ENCODE results near the gene KCNH8.

Gene KCNH8

GRCh38 chr3:19331931-19332330 lies 183.6 kb downstream of the KCNH8 start:
- H3K36me3 ChIP-seq (replicated peaks; ENCODE audit: low read depth, low read length) = no peaks in the 10 kb centered on the region
- peak overlapping the region; percentile 46 for H3K27ac ChIP-seq (ENCODE audit: low read length)
- no peak for TF ChIP-seq CTCF (IDR thresholded peaks at IDR 0.05; ENCODE audit: low read depth, low read length)
- no peaks in the 10 kb centered on the region for H3K9me3 ChIP-seq (ENCODE audit: insufficient read depth, low read length)
- no peak overlapping the region for H3K4me3 ChIP-seq (ENCODE audit: low read length)
- no peak overlapping the region for H3K9ac ChIP-seq (ENCODE audit: low read length)
- H2AFZ ChIP-seq (ENCODE audit: low read depth, low read length) = no peak overlapping the region
- H3K4me2 ChIP-seq (ENCODE audit: low read length) = peak overlapping the region; percentile 37
- H3K4me1 ChIP-seq (ENCODE audit: low read length) = peaks cover 34% of the 10 kb centered on the region
- no peaks in the 10 kb centered on the region for H3K79me2 ChIP-seq (ENCODE audit: low read length)
- no peaks in the 10 kb centered on the region for H3K27me3 ChIP-seq (ENCODE audit: low read depth, low read length)
- H4K20me1 ChIP-seq (ENCODE audit: insufficient read depth, low read length) = no peaks in the 10 kb centered on the region

GRCh38 chr3:19334120-19334519 lies 185.8 kb downstream of the KCNH8 start:
- Histone ChIP-seq H3K27me3 (ENCODE audit: low read depth, low read length) (no peaks in the 10 kb centered on the region), H4K20me1 (ENCODE audit: insufficient read depth, low read length) (no peaks in the 10 kb centered on the region), H2AFZ (ENCODE audit: low read depth, low read length) (peak overlapping the region; percentile 7; the same call in 1 of the 2 replicates), H3K9me3 (ENCODE audit: insufficient read depth, low read length) (no peaks in the 10 kb centered on the region), H3K27ac (ENCODE audit: low read length) (peak overlapping the region; percentile 33), H3K9ac (ENCODE audit: low read length) (no peak overlapping the region), H3K4me1 (ENCODE audit: low read length) (peaks cover 34% of the 10 kb centered on the region), H3K4me3 (ENCODE audit: low read length) (peak overlapping the region; percentile 22), H3K79me2 (ENCODE audit: low read length) (no peaks in the 10 kb centered on the region), H3K36me3 (replicated peaks; ENCODE audit: low read depth, low read length) (no peaks in the 10 kb centered on the region), H3K4me2 (ENCODE audit: low read length) (peak overlapping the region; percentile 58)
- TF ChIP-seq EZH2phosphoT487 (IDR thresholded peaks at IDR 0.05; ENCODE audit: low read depth) = no peak
- TF ChIP-seq CTCF (IDR thresholded peaks at IDR 0.05; ENCODE audit: low read depth, low read length) = no peak

- peaks cover 41% of the 10 kb centered on the region for H3K4me1 ChIP-seq (ENCODE audit: low read length)
- H3K4me2 ChIP-seq (ENCODE audit: low read length) = no peak overlapping the region
- no peaks in the 10 kb centered on the region for H3K79me2 ChIP-seq (ENCODE audit: low read length)
- TF ChIP-seq CTCF (IDR thresholded peaks at IDR 0.05; ENCODE audit: low read depth, low read length) (no peak), EZH2phosphoT487 (IDR thresholded peaks at IDR 0.05; ENCODE audit: low read depth) (no peak)
- no peaks in the 10 kb centered on the region for H4K20me1 ChIP-seq (ENCODE audit: insufficient read depth, low read length)
- no peak overlapping the region for H3K27ac ChIP-seq (ENCODE audit: low read length)
- no peaks in the 10 kb centered on the region for H3K27me3 ChIP-seq (ENCODE audit: low read depth, low read length)
- H2AFZ ChIP-seq (ENCODE audit: low read depth, low read length) = no peak overlapping the region
- H3K9me3 ChIP-seq (ENCODE audit: insufficient read depth, low read length) = 0 out of 2 replicates have a peak, but pooled peaks cover 9% of the 10 kb centered on the region
- no peak overlapping the region for H3K4me3 ChIP-seq (ENCODE audit: low read length)
- peaks cover 5% of the 10 kb centered on the region for H3K36me3 ChIP-seq (replicated peaks; ENCODE audit: low read depth, low read length)
- no peak overlapping the region for H3K9ac ChIP-seq (ENCODE audit: low read length)
Measured at GRCh38 chr3:19338769-19339168, 190.5 kb downstream of the KCNH8 start.

- H3K4me2 ChIP-seq (ENCODE audit: low read length) = peak overlapping the region; percentile 15
Measured at GRCh38 chr3:19342389-19342788, 194.1 kb downstream of the KCNH8 start.

More at GRCh38 chr3:19342389-19342788, 194.1 kb downstream of the KCNH8 start:
- Histone ChIP-seq H4K20me1 (ENCODE audit: insufficient read depth, low read length) (no peaks in the 10 kb centered on the region), H2AFZ (ENCODE audit: low read depth, low read length) (no peak overlapping the region), H3K9me3 (ENCODE audit: insufficient read depth, low read length) (0 out of 2 replicates have a peak, but pooled peaks cover 9% of the 10 kb centered on the region), H3K4me3 (ENCODE audit: low read length) (no peak overlapping the region), H3K36me3 (replicated peaks; ENCODE audit: low read depth, low read length) (peaks cover 5% of the 10 kb centered on the region), H3K27me3 (ENCODE audit: low read depth, low read length) (no peaks in the 10 kb centered on the region), H3K9ac (ENCODE audit: low read length) (no peak overlapping the region), H3K27ac (ENCODE audit: low read length) (no peak overlapping the region), H3K79me2 (ENCODE audit: low read length) (no peaks in the 10 kb centered on the region), H3K4me1 (ENCODE audit: low read length) (peaks cover 42% of the 10 kb centered on the region)
- TF ChIP-seq CTCF (IDR thresholded peaks at IDR 0.05; ENCODE audit: low read depth, low read length) = no peak
- TF ChIP-seq EZH2phosphoT487 (IDR thresholded peaks at IDR 0.05; ENCODE audit: low read depth) = no peak

Data from OCI-LY3 (cell line).